Common myeloid progenitor, CD34-positive (primary cell): Measurements from ENCODE around the gene SLCO3A1.

Experiments
- CTCF ChIA-PET: fragments of 350-600 bp; sonication (Branson Sonifier 250); formaldehyde crosslinking; loops from one replicate; lab custom pipeline; 2021; ENCODE audit warnings: antibody characterized with exemption; lab: Charles Lee
- POLR2A ChIA-PET: fragments of 350-600 bp; sonication (Branson Sonifier 250); formaldehyde crosslinking; loops from one replicate; lab custom pipeline; 2021; ENCODE audit warnings: antibody characterized with exemption; lab: Charles Lee
- DNase-seq, 3 donors: peaks; one replicate each; pipeline versions ENCODE4 v3.0.0 to v3.0.0-alpha.2; 2013
- H3K27ac ChIP-seq, 2 experiments: 1 replicate in 1 of 2; 2 replicates in 1 of 2; pipeline ENCODE4 v1.7.0; 2013; ENCODE audit warnings: inconsistent platforms in 2 of 2, low read length in 2 of 2, mild to moderate bottlenecking in 2 of 2, low read depth in 1 of 2, moderate library complexity in 1 of 2; ENCODE audit not compliant: severe bottlenecking in 2 of 2, insufficient read depth in 1 of 2, poor library complexity in 1 of 2
- H3K27me3 ChIP-seq, 5 experiments: replicated peaks in 2 of 5; 1 replicate in 3 of 5; 2 replicates in 2 of 5; pipeline versions ENCODE4 v1.6.1 to v1.7.0; 2013; ENCODE audit warnings: low read length in 4 of 5, mild to moderate bottlenecking in 2 of 5, moderate library complexity in 2 of 5, inconsistent platforms in 1 of 5; ENCODE audit not compliant: insufficient read depth in 5 of 5, control insufficient read depth in 4 of 5
- H3K36me3 ChIP-seq, 4 experiments: 1 replicate in 2 of 4; 2 replicates in 2 of 4; pipeline versions ENCODE4 v1.6.1 to v1.7.0; 2013; ENCODE audit warnings: low read length in 3 of 4, control low read depth in 1 of 4, mild to moderate bottlenecking in 1 of 4; ENCODE audit not compliant: control insufficient read depth in 4 of 4, insufficient read depth in 4 of 4
- H3K4me1 ChIP-seq, 4 experiments: 1 replicate in 3 of 4; 2 replicates in 1 of 4; pipeline versions ENCODE4 v1.6.1 to v1.7.1; 2013; ENCODE audit warnings: low read length in 3 of 4, mild to moderate bottlenecking in 3 of 4, control low read depth in 1 of 4, inconsistent platforms in 1 of 4, moderate library complexity in 1 of 4; ENCODE audit not compliant: control insufficient read depth in 4 of 4, insufficient read depth in 4 of 4; ENCODE audit errors: control extremely low read depth in 1 of 4
- H3K4me3 ChIP-seq, 7 experiments: 1 replicate in 4 of 7; 2 replicates in 3 of 7; pipeline versions ENCODE4 v1.5.1 to v1.7.0; 2013; ENCODE audit warnings: mild to moderate bottlenecking in 7 of 7, low read length in 6 of 7, moderate library complexity in 6 of 7, inconsistent platforms in 2 of 7, low read depth in 2 of 7, control low read depth in 1 of 7; ENCODE audit not compliant: insufficient read depth in 4 of 7, control insufficient read depth in 1 of 7; ENCODE audit errors: extremely low read depth in 1 of 7
- H3K9me3 ChIP-seq, 5 experiments: 1 replicate in 4 of 5; 2 replicates in 1 of 5; pipeline versions ENCODE4 v1.6.1 to v1.7.1; 2013; ENCODE audit warnings: low read length in 4 of 5, mild to moderate bottlenecking in 2 of 5, inconsistent platforms in 1 of 5, low read depth in 1 of 5, moderate library complexity in 1 of 5; ENCODE audit not compliant: control insufficient read depth in 4 of 5, insufficient read depth in 2 of 5; ENCODE audit errors: control extremely low read depth in 1 of 5
- WGBS: methylation state at CpG from one replicate; pipeline ENCODE4 v1.1.5; 2013; ENCODE audit not compliant: insufficient coverage; 5-methylcytosine and 5-hydroxymethylcytosine counted together

The SLCO3A1 gene

DNA sequence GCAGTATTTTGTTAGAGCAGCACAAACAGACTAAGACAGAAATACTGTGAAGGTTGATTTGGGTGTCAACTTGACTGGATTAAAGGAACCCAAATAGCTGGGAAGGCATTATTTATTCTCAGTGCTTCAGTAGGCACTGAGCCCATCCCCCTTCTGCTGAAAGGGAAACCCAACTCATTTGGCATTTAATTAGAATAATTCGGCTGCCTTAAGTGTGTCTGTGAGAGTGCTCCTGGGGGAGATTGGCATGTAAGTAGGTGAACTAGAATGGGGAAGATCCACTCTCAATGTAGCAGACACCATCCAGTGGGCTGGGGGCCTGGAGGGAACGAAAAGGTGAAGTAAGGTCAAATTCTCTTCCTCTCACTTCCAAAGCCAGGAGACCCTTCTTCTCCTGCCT lies 20.5 kb upstream of the SLCO3A1 start:
- WGBS = 100% methylated on average over 1 of the region's 2 CpGs
- Histone ChIP-seq H3K9me3 (peaks cover 0 to 7% (median 0%) of the 10 kb centered on the region in 5 experiments), H3K4me3 (no peak overlapping the region), H3K27ac (no peak overlapping the region), H3K27me3 (no peaks in the 10 kb centered on the region), H3K4me1 (no peaks in the 10 kb centered on the region), H3K36me3 (no peaks in the 10 kb centered on the region)
- CTCF ChIA-PET = interaction anchor here (1.2 kb wide), 1 partner anchor 11 kb away, joined by 3 read pairs; no protein-coding TSS in a partner anchor
- POLR2A ChIA-PET = no interaction called here
- DNase-seq = no peak

DNA sequence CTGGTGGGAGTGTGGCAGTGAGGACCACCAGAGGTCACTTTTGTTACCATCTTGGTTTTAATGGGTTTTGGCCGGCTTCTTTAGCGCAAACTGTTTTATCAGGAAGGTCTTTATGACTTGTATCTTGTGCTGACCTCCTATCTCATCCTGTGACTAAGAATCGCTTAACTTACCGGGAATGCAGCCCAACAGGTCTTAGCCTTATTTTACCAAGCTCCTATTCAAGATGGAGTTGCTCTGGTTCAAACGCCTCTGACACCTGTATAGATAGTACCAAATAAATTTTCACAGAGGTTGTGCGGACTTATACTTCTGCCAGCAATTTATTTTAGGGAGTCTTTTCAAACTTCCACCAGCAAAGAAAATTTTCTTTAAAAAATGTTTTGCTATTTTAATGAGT lies 13.6 kb upstream of the SLCO3A1 start:
- no peaks in the 10 kb centered on the region for H3K27me3 ChIP-seq
- no peak overlapping the region for H3K4me3 ChIP-seq
- WGBS = 97% methylated on average over 4 of the region's 6 CpGs
- no peaks in the 10 kb centered on the region for H3K36me3 ChIP-seq
- peaks cover 0 to 2% (median 0%) of the 10 kb centered on the region in 5 experiments for H3K9me3 ChIP-seq
- no peak overlapping the region for H3K27ac ChIP-seq
- ChIA-PET POLR2A (no interaction called here), CTCF (no interaction called here)
- H3K4me1 ChIP-seq = no peaks in the 10 kb centered on the region
- no peak for DNase-seq

- no peaks in the 10 kb centered on the region for H3K4me1 ChIP-seq
- no peak for DNase-seq
- WGBS = no CpG with 5 or more reads among the region's 3 CpGs
- no peaks in the 10 kb centered on the region for H3K36me3 ChIP-seq
- H3K9me3 ChIP-seq = no peaks in the 10 kb centered on the region
- POLR2A ChIA-PET = no interaction called here
- no peak overlapping the region for H3K4me3 ChIP-seq
- no peak overlapping the region for H3K27ac ChIP-seq
- no peaks in the 10 kb centered on the region for H3K27me3 ChIP-seq
- CTCF ChIA-PET = no interaction called here
These were observed 11.6 kb upstream of the SLCO3A1 start for GRCh38 chr15:91841861-91842260.

DNA sequence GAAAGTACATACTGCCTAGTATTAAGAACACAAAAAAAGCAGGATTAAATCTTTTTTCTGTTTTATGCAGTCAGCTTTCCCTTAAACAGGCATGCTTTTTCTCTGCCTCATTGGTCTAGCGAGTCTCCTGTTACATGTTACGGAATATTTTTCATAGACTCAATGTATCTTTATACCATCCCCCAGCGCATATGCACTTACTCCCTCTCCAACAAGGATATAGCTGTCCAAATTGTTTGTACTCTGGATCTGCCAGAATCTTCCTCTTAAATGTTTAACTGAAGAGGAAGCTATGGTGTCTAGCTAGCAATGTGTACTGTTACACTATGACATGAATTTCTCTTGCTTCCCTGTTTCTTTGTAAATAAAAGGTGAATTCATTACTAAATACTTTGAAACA lies 9.2 kb upstream of the SLCO3A1 start:
- Histone ChIP-seq H3K27me3 (no peaks in the 10 kb centered on the region), H3K36me3 (no peaks in the 10 kb centered on the region), H3K4me1 (peaks cover 6 to 15% (median 6%) of the 10 kb centered on the region in 4 experiments), H3K9me3 (no peaks in the 10 kb centered on the region), H3K27ac (no peak overlapping the region), H3K4me3 (no peak overlapping the region)
- DNase-seq = no peak
- CTCF ChIA-PET = interaction anchor here (0.6 to 2.4 kb wide), 5 partner anchors 8 to 235 kb away, joined by 3 to 7 read pairs (median 4); no protein-coding TSS in a partner anchor
- POLR2A ChIA-PET = no interaction called here
- 88% methylated on average over 1 of the region's 3 CpGs for WGBS

DNA sequence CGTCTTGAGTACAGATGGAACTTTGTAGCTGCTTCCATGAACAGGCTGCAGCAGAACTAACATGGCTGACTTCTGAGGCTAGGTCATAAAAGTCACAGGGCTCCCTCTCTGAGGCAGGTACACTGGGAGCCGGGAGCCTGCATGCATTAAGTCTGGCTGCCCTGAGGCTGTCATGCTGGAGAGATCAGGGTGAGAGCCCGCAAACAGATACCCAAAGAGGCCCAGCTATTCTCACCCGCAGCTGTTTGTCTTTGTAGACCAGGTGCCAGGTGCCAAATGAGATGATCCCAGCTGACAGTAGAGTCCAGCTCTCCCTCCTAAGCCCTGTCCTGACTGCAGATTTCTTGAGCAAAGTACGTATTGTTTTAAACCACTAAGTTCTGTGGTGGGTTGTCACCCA lies 8.6 kb upstream of the SLCO3A1 start:
- peaks cover 12 to 21% (median 12%) of the 10 kb centered on the region in 4 experiments for H3K4me1 ChIP-seq
- no peak overlapping the region for H3K4me3 ChIP-seq
- H3K9me3 ChIP-seq = no peaks in the 10 kb centered on the region
- no peak overlapping the region for H3K27ac ChIP-seq
- H3K27me3 ChIP-seq = no peaks in the 10 kb centered on the region
- ChIA-PET POLR2A (no interaction called here), CTCF (interaction anchor here (0.6 to 2.4 kb wide), 5 partner anchors 8 to 234 kb away, joined by 3 to 7 read pairs (median 4); no protein-coding TSS in a partner anchor)
- 95% methylated on average over 5 of the region's 5 CpGs for WGBS
- no peak for DNase-seq
- H3K36me3 ChIP-seq = no peaks in the 10 kb centered on the region

DNA sequence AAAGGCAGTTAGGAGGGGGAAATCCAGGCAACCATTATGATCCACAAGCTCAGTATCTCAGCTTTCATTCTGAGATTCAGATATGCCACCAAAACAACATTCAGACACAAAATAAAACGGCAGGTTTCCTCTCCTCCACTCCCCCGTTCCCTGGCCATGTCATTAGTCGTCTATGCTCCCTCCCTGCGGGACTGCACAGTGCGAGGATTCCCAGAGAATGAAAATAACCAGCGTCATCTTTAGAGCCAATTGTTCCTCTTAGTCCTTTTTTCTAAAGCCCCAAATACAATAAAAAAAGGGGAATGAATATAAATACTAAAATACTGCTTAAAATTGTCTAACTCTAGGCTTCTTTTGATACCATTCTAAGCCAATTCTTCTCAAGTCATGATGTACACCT lies 7.8 kb upstream of the SLCO3A1 start:
- Histone ChIP-seq H3K27ac (no peak overlapping the region), H3K4me1 (peaks cover 15 to 26% (median 17%) of the 10 kb centered on the region in 4 experiments), H3K36me3 (no peaks in the 10 kb centered on the region), H3K27me3 (no peaks in the 10 kb centered on the region), H3K4me3 (no peak overlapping the region), H3K9me3 (no peaks in the 10 kb centered on the region)
- WGBS = 80% methylated on average over 1 of the region's 6 CpGs
- no peak for DNase-seq
- ChIA-PET POLR2A (no interaction called here), CTCF (interaction anchor here (1.0 kb wide), 1 partner anchor 9 kb away, joined by 3 read pairs; no protein-coding TSS in a partner anchor)

GRCh38 chr15:91849180-91849579 lies 4.3 kb upstream of the SLCO3A1 start:
- POLR2A ChIA-PET = no interaction called here
- DNase-seq = no peak
- H3K9me3 ChIP-seq = no peaks in the 10 kb centered on the region
- peak overlapping the region in 4 of 7 experiments; percentile 1 to 55 (median 25) for H3K4me3 ChIP-seq
- H3K27me3 ChIP-seq = no peaks in the 10 kb centered on the region
- H3K27ac ChIP-seq = no peak overlapping the region
- H3K36me3 ChIP-seq = no peaks in the 10 kb centered on the region
- WGBS = 71% methylated on average over 1 of the region's 3 CpGs
- CTCF ChIA-PET = interaction anchor here (0.8 to 8.3 kb wide), 14 partner anchors 11 to 545 kb away, joined by 3 to 54 read pairs (median 5); no protein-coding TSS in a partner anchor
- peaks cover 27 to 48% (median 39%) of the 10 kb centered on the region in 4 experiments for H3K4me1 ChIP-seq
